Body of pancreas (tissue), 4 donors: ENCODE data around the gene TTLL9. TPM values are rescaled to one million over a fixed set of nuclear protein-coding genes. Genes with fewer than 3 reads are reported as not detected.

Experiments used
- ATAC-seq: fragments of 150-250 bp; one replicate; pipeline ENCODE4 v1.9.1; 2016
- DNase-seq, 4 donors: peaks; one replicate each; pipeline ENCODE4 v3.0.0-alpha.2; 2019
- H3K27ac ChIP-seq, 4 donors: fragments of 200-600 bp; sonication (generic); 1 replicate in 3 of 4; 2 replicates in 1 of 4; pipeline versions ENCODE4 v1.5.1 to v1.6.1; 2016 to 2019; ENCODE audit warnings: mild to moderate bottlenecking in 1 of 4, mixed read lengths in 1 of 4, moderate library complexity in 1 of 4
- H3K27me3 ChIP-seq, 2 donors: fragments of 200-600 bp; sonication (generic); one replicate each; pipeline ENCODE4 v1.6.0; 2016; ENCODE audit warnings: mild to moderate bottlenecking in 1 of 2
- H3K36me3 ChIP-seq, 2 donors: fragments of 200-600 bp; sonication (generic); replicated peaks in 1 of 2; 2 replicates each; pipeline ENCODE4 v1.5.1; 2016; ENCODE audit warnings: low read depth in 2 of 2; ENCODE audit not compliant: insufficient read depth in 1 of 2
- H3K4me1 ChIP-seq: fragments of 200-600 bp; sonication (generic); one replicate; pipeline ENCODE4 v1.6.0; 2016
- H3K4me3 ChIP-seq, 2 donors: fragments of 200-600 bp; sonication (generic); 1 replicate in 1 of 2; 2 replicates in 1 of 2; pipeline ENCODE4 v1.5.1; 2016 to 2019
- H3K9me3 ChIP-seq, 3 donors: fragments of 200-600 bp; sonication (generic); 1 replicate in 2 of 3; 2 replicates in 1 of 3; pipeline ENCODE4 v1.5.1; 2016
- POLR2A ChIP-seq, 3 donors: fragments of 450-650 bp; IDR thresholded peaks; one replicate each; pipeline ENCODE4 v1.6.1; 2016; ENCODE audit warnings: antibody characterized with exemption in 3 of 3, mild to moderate bottlenecking in 2 of 3
- WGBS, 2 donors: methylation state at CpG; one replicate each; pipeline ENCODE4 v1.1.5; 2017; 5-methylcytosine and 5-hydroxymethylcytosine counted together
- intact Hi-C: fragments of 100-400 bp; cut with DNase I; formaldehyde crosslinking; loops from one replicate; pipeline ENCODE4 v1.15.1; 2023
- total RNA-seq, 2 donors: library from RNA; depleted of rRNA; stranded (reverse); fragments of >200 nt; gene quantifications; one replicate each; pipeline ENCODE4 v1.1.0, GENCODE V29; 2016
- TF ChIP-seq, protein P1 (sequence below), 7 experiments: fragments of 450-650 bp in 4 of 7; fragments of 200-600 bp in 3 of 7; sonication (generic) in 3 of 7; IDR thresholded peaks; one replicate each; pipeline ENCODE4 v1.5.1; 2016 to 2019; ENCODE audit warnings: antibody characterized with exemption in 7 of 7

The TTLL9 gene
- total RNA-seq, 2 donors from 2014 or later: 0.52 to 0.99 TPM

DNA sequence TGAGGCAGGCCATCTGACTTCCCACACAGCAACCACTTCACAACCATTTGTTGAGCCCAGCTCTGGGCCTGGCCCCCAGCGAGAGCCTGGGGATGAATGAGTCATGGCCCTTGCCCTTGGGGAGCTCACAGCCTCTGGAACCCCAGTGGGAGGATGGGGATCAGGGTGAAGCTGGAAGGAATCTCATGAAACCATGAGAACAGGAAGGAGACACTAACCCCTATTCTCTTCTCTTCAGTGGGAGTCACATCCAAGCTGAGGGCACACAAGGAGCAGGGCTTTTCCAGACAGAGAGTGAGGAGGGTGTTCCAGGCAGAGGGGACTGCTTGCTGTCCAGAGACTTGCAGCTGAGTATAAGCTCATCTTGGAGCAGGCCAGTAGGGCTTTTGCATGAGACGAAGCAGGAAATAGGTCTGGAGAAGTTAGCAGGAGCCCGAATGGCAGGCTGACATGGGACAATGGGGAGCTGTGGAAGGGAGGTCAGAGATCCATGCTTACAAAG, 32.5 kb upstream of the TTLL9 start:
- no peak overlapping the region for H3K27ac ChIP-seq
- WGBS, 2 donors: 35 to 54% methylated on average over 2 to 3 of the region's 3 CpGs

GRCh38 chr20:31838646-31839292, 31.7 kb upstream of the TTLL9 start:
- 58 to 62% methylated on average over 9 of the region's 9 CpGs for WGBS, 2 donors

More for the DNA sequence above, 32.5 kb upstream of the TTLL9 start:
- DNase-seq (no peak), ATAC-seq (no peak)
- TF ChIP-seq POLR2A (IDR thresholded peaks at IDR 0.05): no peak
- TF ChIP-seq, protein P1, sequence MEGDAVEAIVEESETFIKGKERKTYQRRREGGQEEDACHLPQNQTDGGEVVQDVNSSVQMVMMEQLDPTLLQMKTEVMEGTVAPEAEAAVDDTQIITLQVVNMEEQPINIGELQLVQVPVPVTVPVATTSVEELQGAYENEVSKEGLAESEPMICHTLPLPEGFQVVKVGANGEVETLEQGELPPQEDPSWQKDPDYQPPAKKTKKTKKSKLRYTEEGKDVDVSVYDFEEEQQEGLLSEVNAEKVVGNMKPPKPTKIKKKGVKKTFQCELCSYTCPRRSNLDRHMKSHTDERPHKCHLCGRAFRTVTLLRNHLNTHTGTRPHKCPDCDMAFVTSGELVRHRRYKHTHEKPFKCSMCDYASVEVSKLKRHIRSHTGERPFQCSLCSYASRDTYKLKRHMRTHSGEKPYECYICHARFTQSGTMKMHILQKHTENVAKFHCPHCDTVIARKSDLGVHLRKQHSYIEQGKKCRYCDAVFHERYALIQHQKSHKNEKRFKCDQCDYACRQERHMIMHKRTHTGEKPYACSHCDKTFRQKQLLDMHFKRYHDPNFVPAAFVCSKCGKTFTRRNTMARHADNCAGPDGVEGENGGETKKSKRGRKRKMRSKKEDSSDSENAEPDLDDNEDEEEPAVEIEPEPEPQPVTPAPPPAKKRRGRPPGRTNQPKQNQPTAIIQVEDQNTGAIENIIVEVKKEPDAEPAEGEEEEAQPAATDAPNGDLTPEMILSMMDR (IDR thresholded peaks at IDR 0.05): no peak
- Histone ChIP-seq H3K27me3 (no peaks in the 10 kb centered on the region), H3K4me3 (no peak overlapping the region), H3K36me3 (no peaks in the 10 kb centered on the region), H3K9me3 (no peaks in the 10 kb centered on the region), H3K4me1 (peaks cover 6% of the 10 kb centered on the region)
- intact Hi-C loops: no loop called here

GRCh38 chr20:31839782-31840487, 30.5 kb upstream of the TTLL9 start:
- TF ChIP-seq POLR2A (IDR thresholded peaks at IDR 0.05): no peak
- TF ChIP-seq, protein P1 (IDR thresholded peaks at IDR 0.05): no peak
- H3K36me3 ChIP-seq: no peaks in the 10 kb centered on the region
- WGBS, 2 donors: 55 to 74% methylated on average over 3 to 5 of the region's 5 CpGs
- DNase-seq (no peak), ATAC-seq (no peak)
- intact Hi-C loops: loop anchor here (5.0 kb wide), 1 partner anchor 117 kb away; no protein-coding TSS in a partner anchor
- H3K27ac ChIP-seq: no peak overlapping the region
- H3K4me1 ChIP-seq: peaks cover 6% of the 10 kb centered on the region
- no peak overlapping the region for H3K4me3 ChIP-seq
- H3K27me3 ChIP-seq: no peaks in the 10 kb centered on the region
- H3K9me3 ChIP-seq: no peaks in the 10 kb centered on the region

More at GRCh38 chr20:31838646-31839292, 31.7 kb upstream of the TTLL9 start:
- ATAC-seq: no peak
- Histone ChIP-seq H3K4me3 (no peak overlapping the region), H3K9me3 (no peaks in the 10 kb centered on the region), H3K27me3 (no peaks in the 10 kb centered on the region), H3K27ac (no peak overlapping the region), H3K4me1 (peaks cover 6% of the 10 kb centered on the region), H3K36me3 (no peaks in the 10 kb centered on the region)
- no peak for TF ChIP-seq POLR2A (IDR thresholded peaks at IDR 0.05)
- TF ChIP-seq, protein P1 (IDR thresholded peaks at IDR 0.05): no peak
- intact Hi-C loops: no loop called here
- no peak for DNase-seq

DNA sequence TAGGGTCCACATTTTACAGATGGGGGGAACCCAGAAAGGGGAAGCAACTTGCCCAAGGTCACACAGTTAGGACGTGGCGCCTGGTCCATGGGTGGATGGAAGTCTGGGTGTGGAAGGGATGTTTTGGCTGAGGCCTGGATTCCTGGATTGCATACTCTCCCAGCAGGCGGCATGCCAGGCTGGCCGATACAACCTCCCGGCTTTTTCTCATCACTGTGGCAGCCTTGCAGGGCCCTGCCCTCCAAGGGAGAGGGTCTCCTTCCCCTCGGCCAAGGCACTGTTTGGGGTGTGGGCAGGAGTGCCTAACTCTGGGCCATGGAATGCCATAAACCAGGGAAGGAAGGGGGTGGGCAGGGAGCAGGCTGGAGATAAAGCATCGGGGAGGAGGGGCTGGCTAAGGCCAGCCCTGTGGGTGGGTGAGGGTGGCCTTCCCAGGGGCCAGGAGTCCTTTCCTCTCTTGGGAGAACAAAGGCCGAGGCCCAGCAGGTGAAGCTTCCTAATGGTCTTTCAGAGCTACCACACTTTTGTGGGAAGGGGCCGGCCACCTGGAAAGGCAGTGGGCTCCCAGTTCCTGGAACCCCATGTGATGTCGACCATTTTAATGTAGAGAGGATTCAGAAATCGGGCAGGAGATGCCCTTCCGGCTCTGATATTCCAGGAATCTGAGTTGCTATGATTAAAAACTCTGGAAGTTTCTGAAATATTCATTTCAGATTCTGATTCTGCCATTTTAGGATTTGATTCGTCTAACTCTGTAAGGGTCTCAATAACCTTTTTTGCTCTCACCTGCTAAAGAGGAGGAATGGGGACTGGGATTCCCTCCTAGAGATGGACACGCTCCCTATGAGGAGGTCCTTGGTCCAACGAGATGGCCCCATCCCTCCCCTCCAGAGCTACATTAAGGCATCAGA, 29.3 kb upstream of the TTLL9 start:
- no peak overlapping the region for H3K27ac ChIP-seq
- TF ChIP-seq, protein P1 (IDR thresholded peaks at IDR 0.05): no peak
- TF ChIP-seq POLR2A (IDR thresholded peaks at IDR 0.05): no peak
- H3K9me3 ChIP-seq: no peaks in the 10 kb centered on the region
- DNase-seq (no peak), ATAC-seq (no peak)
- H3K27me3 ChIP-seq: no peaks in the 10 kb centered on the region
- peaks cover 4% of the 10 kb centered on the region for H3K4me1 ChIP-seq
- 67 to 73% methylated on average over 8 to 15 of the region's 15 CpGs for WGBS, 2 donors
- H3K4me3 ChIP-seq: no peak overlapping the region
- no peaks in the 10 kb centered on the region for H3K36me3 ChIP-seq
- intact Hi-C loops: loop anchor here (5.0 kb wide), 1 partner anchor 116 kb away; no protein-coding TSS in a partner anchor
